Ovary (tissue), 9 donors: ENCODE measurements around the gene FAM193A. TPM values are rescaled to one million over a fixed set of nuclear protein-coding genes. Genes with fewer than 3 reads are reported as not detected.
"Not testable (repeated sequence)": the region's sequence is repeated elsewhere in the genome, so short reads cannot be mapped to it uniquely, and the experiment has no call there.

Experiments
- DNase-seq, 5 donors: peaks; one replicate each; pipeline ENCODE4 v3.0.0-alpha.2; 2019 to 2020
- H3K27ac ChIP-seq, 2 donors: fragments of 200-600 bp; one replicate each; pipeline versions ENCODE4 v1.5.1 to v1.8.0; 2019 to 2022
- H3K27me3 ChIP-seq: fragments of 200-600 bp; one replicate; pipeline ENCODE4 v1.8.0; 2022
- H3K36me3 ChIP-seq: fragments of 200-600 bp; sonication (generic); one replicate; pipeline ENCODE4 v1.5.1; 2019
- H3K4me1 ChIP-seq: one replicate; pipeline ENCODE4 v1.8.1; 2013; ENCODE audit warnings: mild to moderate bottlenecking, moderate library complexity; ENCODE audit not compliant: insufficient read depth
- H3K4me3 ChIP-seq: fragments of 200-600 bp; sonication (generic); one replicate; pipeline ENCODE4 v1.5.1; 2017
- H3K9me3 ChIP-seq, 2 donors: fragments of 200-600 bp in 1 of 2; sonication (generic) in 1 of 2; one replicate each; pipeline versions ENCODE4 v1.5.1 to v1.8.1; 2013 to 2019; ENCODE audit warnings: mild to moderate bottlenecking in 1 of 2, moderate library complexity in 1 of 2
- CTCF ChIP-seq, 3 donors: fragments of 450-650 bp in 2 of 3; fragments of 200-600 bp in 1 of 3; IDR thresholded peaks; one replicate each; pipeline versions ENCODE4 v1.5.1 to v1.8.0; 2016 to 2022; ENCODE audit warnings: antibody characterized with exemption in 3 of 3, mild to moderate bottlenecking in 1 of 3
- EP300 ChIP-seq: sonication (generic); formaldehyde crosslinking; IDR thresholded peaks from one replicate; pipeline ENCODE4 v1.6.1; 2017; ENCODE audit warnings: antibody characterized with exemption
- POLR2A ChIP-seq: fragments of 450-650 bp; IDR thresholded peaks from one replicate; pipeline ENCODE4 v1.6.1; 2017; ENCODE audit warnings: antibody characterized with exemption, mild to moderate bottlenecking, moderate library complexity
- WGBS, 3 donors: extraction: QIAGEN DNeasy Blood & Tissue Kit in 1 of 3; methylation state at CpG; one replicate each; pipeline versions ENCODE4 v1.1.5 to v1.1.7; 2013 to 2017; 5-methylcytosine and 5-hydroxymethylcytosine counted together
- intact Hi-C, 4 donors: fragments of 100-400 bp; cut with DNase I; formaldehyde crosslinking; loops; one replicate each; pipeline versions ENCODE4 v1.11.0 to v1.15.1; 2022 to 2023
- polyA plus RNA-seq, 2 donors: library from polyadenylated mRNA; stranded (reverse); fragments of 200-250 nt in 1 of 2; fragments of 350-450 nt in 1 of 2; fragmentation: Illumina TruSeq in 1 of 2; extraction: RNeasy Lipid Tissue Mini Kit (QIAGEN cat#74804) in 1 of 2; gene quantifications; one replicate each; pipeline ENCODE4 v1.2.3, GENCODE V29; 2013 to 2014
- total RNA-seq, 7 donors: library from RNA; depleted of rRNA in 2 of 7; stranded (reverse); fragments of >200 nt in 2 of 7; fragmentation: NEBNext Ultra II Directional in 3 of 7; extraction: Animal tissue kit (Norgen Biotek cat#: 25700) in 3 of 7; gene quantifications; one replicate each; pipeline versions ENCODE4 v1.1.0 to v1.2.4, GENCODE V29; 2016 to 2023
- donor health status: DM: no; HTN: no; CAD: no; lungs with moderate emphysema.
- donor health status: DM: no; HTN: no; CAD: no.
- donor health status: Bipolar disorder and iron deficiency.
- donor health status: DM: yes; HTN: yes; CAD: no.
- donor health status: DM: no; HTN: no; CAD: no.
- donor health status: DM: yes; HTN: yes; CAD: no.

The FAM193A gene
- total and polyA plus RNA-seq, 9 donors: 16.0 to 39.1 (median 28.7) TPM

GRCh38 chr4:2721586-2721985, 185.1 kb downstream of the FAM193A start:
- no peaks in the 10 kb centered on the region for H3K9me3 ChIP-seq
- H3K4me1 ChIP-seq: no peaks in the 10 kb centered on the region
- H3K4me3 ChIP-seq: no peak overlapping the region
- H3K27ac ChIP-seq: no peak overlapping the region
- intact Hi-C loops: no loop called here
- no peaks in the 10 kb centered on the region for H3K27me3 ChIP-seq
- no peaks in the 10 kb centered on the region for H3K36me3 ChIP-seq
- peak in 2 of 5 donors; percentile 6 to 13 for DNase-seq
- TF ChIP-seq CTCF (IDR thresholded peaks at IDR 0.05): no peak
- no peak for TF ChIP-seq EP300
- no peak for TF ChIP-seq POLR2A
- WGBS, 3 donors: 69 to 84% (median 71%) methylated on average over 11 of the region's 11 CpGs

DNA sequence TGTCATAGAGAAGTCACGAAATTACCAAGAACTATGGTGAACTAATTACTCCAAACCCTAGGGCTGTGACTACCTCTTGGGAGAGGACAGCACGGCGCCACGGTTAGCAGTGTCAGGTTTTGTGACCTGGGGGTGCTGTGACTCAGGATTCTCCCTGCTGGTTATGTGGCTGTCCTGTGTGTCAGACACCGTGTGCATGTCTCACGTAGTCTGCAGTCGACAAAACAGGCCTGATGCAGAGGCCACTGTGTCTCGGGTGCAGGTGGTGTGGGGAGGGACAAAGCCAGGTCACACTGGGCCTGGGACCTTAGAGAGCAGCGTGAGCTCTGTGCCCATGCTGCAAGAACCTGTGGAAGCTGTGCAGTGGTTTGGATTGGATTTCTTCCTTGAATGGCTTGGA, 185.6 kb downstream of the FAM193A start:
- Histone ChIP-seq H3K36me3 (no peaks in the 10 kb centered on the region), H3K9me3 (no peaks in the 10 kb centered on the region), H3K27me3 (no peaks in the 10 kb centered on the region), H3K4me1 (no peaks in the 10 kb centered on the region), H3K27ac (no peak overlapping the region), H3K4me3 (no peak overlapping the region)
- 91 to 96% (median 94%) methylated on average over 9 of the region's 9 CpGs for WGBS, 3 donors
- TF ChIP-seq CTCF (IDR thresholded peaks at IDR 0.05) (no peak), EP300 (no peak), POLR2A (no peak)
- intact Hi-C loops: no loop called here
- peak in 2 of 5 donors; percentile 6 to 15 for DNase-seq

DNA sequence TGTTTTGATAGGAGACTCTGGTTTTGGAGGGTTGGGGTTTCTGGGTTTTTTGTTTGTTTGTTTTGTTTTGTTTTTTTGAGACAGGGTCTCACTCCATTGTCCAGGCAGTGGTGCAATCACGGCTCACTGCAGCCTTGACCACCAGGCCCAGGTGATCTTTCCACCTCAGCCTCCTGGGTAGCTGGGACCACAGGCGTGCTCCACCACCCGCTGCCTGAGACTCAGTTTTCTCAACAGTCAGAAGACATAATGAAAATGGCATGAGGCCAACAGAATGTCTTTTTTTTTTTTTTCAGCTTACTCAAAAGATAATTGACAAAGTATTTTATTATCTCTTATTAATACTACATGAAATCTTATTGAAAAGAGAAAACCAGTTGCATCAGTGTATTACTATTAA, 187.3 kb downstream of the FAM193A start:
- peak in 2 of 5 donors; percentile 5 to 23 for DNase-seq
- H3K4me1 ChIP-seq: no peaks in the 10 kb centered on the region
- WGBS, 3 donors: 87 to 94% (median 90%) methylated on average over 3 of the region's 3 CpGs
- H3K27me3 ChIP-seq: no peaks in the 10 kb centered on the region
- no peak overlapping the region for H3K27ac ChIP-seq
- no peaks in the 10 kb centered on the region for H3K9me3 ChIP-seq
- TF ChIP-seq EP300: no peak
- TF ChIP-seq CTCF (IDR thresholded peaks at IDR 0.05): no peak
- no peak for TF ChIP-seq POLR2A
- no peaks in the 10 kb centered on the region for H3K36me3 ChIP-seq
- no peak overlapping the region for H3K4me3 ChIP-seq
- intact Hi-C loops: no loop called here

DNA sequence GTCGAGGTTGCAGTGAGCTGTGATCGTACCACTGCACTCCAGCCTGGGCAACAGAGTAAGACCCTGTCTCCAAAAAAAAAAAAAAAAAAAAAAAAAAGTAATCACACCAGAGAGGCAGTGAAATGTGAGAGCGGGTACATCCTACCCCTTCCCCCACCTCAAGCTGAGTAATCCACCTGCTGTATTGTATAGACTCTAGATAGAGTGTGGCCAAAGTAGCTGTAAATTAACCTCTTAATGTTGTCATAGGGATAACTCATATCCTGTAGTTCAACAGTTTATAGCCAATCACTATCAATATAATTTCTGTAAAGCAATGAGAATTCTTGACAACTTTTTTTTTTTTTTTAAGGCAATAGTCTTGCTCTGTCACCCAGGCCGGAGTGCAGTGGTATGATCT, 188.9 kb downstream of the FAM193A start:
- no peak for DNase-seq
- H3K4me1 ChIP-seq: no peaks in the 10 kb centered on the region
- WGBS, 3 donors: 89 to 95% (median 93%) methylated on average over 4 of the region's 4 CpGs
- H3K9me3 ChIP-seq: no peaks in the 10 kb centered on the region
- TF ChIP-seq POLR2A: no peak
- no peak for TF ChIP-seq CTCF (IDR thresholded peaks at IDR 0.05)
- no peak for TF ChIP-seq EP300
- no peak overlapping the region for H3K4me3 ChIP-seq
- H3K27ac ChIP-seq: no peak overlapping the region
- no peaks in the 10 kb centered on the region for H3K27me3 ChIP-seq
- intact Hi-C loops: no loop called here
- no peaks in the 10 kb centered on the region for H3K36me3 ChIP-seq

GRCh38 chr4:2726881-2727280, 190.4 kb downstream of the FAM193A start:
- DNase-seq: peak in 2 of 5 donors; percentile 3 to 7
- H3K36me3 ChIP-seq, H3K4me1 ChIP-seq, H3K9me3 ChIP-seq, H3K4me3 ChIP-seq, H3K27ac ChIP-seq, intact Hi-C loops, H3K27me3 ChIP-seq: not testable (repeated sequence)
- WGBS, 3 donors: 93 to 97% (median 96%) methylated on average over 17 of the region's 17 CpGs
